ENCODE measurements around the gene FGGY. TPM values are rescaled to one million over a fixed set of nuclear protein-coding genes. Genes with fewer than 3 reads are reported as not detected.
"Not testable (repeated sequence)": the region's sequence is repeated elsewhere in the genome, so short reads cannot be mapped to it uniquely, and the experiment has no call there.

The FGGY gene
- total and polyA plus RNA-seq, 7 experiments from 2014 or later = 2.5 to 15.2 (median 11.2) TPM

DNA sequence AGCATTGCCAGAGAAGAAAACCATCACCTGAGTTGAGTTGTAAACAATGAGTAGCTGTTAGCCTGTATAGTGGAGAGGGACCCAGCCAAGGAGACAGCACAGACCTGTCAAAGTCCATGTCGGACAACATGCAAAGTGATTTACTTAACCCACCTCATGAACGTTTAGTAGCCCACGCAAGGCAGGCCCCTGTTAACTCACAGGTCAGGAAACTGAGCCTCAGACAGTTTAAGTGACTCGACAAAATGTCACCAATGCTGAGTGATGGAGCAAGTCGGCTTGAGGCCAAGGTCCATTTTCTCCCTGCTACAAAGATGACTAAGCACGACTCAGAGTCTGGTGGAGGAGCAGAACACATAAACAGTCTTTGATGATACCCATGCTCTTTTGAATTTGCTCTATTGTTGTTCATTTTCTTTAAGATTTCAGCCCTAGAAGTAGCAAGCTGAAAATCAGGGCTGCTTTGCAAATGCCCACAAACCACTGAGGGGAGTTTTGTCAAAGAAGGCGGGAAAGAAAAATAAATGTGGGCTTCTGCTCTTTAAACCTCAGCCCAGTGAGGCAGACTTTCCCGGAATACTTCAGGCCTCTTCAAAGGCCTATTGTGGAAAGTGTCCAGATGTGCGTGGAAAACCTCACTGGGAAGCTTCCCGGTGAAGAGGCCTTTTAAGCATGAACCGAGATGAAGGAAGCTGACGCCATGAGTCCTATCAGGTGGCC is 434.0 kb downstream of the FGGY start:
- Mint-ChIP-seq H3K27me3 (peaks cover 0 to 4% (median 0%) of the 10 kb centered on the region in 5 donors), H3K9me3 (peaks cover under 1 to 6% (median 2%) of the 10 kb centered on the region in 11 donors), H3K36me3 (peaks cover 9 to 17% (median 11%) of the 10 kb centered on the region in 5 donors), H3K27ac (peak overlapping the region in 4 of 9 donors; percentile 19 to 71 (median 46)), H3K4me3 (peak overlapping the region in 4 of 10 donors; percentile 21 to 40 (median 30)), H3K4me1 (peaks cover 10 to 23% (median 16%) of the 10 kb centered on the region in 7 donors)
- Histone ChIP-seq H3K27ac (ENCODE audit: low read depth, low read length) (no peak overlapping the region), H3K9me3 (ENCODE audit: control insufficient read depth in 2 of 3, low read length in 3 of 3) (no peaks in the 10 kb centered on the region), H3K36me3 (ENCODE audit: control insufficient read depth in 2 of 3, insufficient read depth in 3 of 3, low read length in 3 of 3) (no peaks in the 10 kb centered on the region), H3K4me3 (ENCODE audit: low read length) (no peak overlapping the region), H3K4me1 (ENCODE audit: control insufficient read depth in 2 of 2, insufficient read depth in 2 of 2, low read length in 2 of 2) (no peaks in the 10 kb centered on the region), H3K27me3 (ENCODE audit: control insufficient read depth in 2 of 2, insufficient read depth in 2 of 2, low read length in 2 of 2) (no peaks in the 10 kb centered on the region)
- intact Hi-C loops (cut with micrococcal nuclease) = no loop called here
- CTCF ChIA-PET = no interaction called here
- DNase-seq (no peak), ATAC-seq (no peak)
- POLR2A ChIA-PET = no interaction called here

DNA sequence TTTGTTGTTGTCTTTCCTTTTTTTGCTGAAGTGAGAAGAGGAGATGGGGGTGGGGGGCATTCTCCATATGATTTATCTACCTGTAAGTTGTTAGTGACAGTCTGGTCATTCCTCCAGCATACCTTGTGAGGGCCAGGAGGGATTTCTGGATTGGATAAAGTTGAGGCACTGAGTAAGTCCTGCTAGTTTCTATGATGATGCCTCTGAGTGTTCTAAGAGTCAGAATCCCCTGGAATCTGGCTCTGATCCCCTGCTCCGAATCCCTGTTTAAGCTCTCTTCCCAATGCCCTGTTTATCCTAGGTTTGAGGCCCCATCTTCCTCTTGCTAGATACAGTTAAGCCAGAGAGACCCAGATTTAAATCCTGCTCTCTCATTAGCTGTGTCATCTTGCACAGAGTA is 434.7 kb downstream of the FGGY start:
- H3K27ac Mint-ChIP-seq = peak overlapping the region in 4 of 9 donors; percentile 19 to 71 (median 56)
- H3K27ac ChIP-seq (ENCODE audit: low read depth, low read length) = no peak overlapping the region
- intact Hi-C loops (cut with micrococcal nuclease) = no loop called here
- peak overlapping the region in 3 of 10 donors; percentile 21 to 40 (median 26) for H3K4me3 Mint-ChIP-seq
- peaks cover 16 to 24% (median 17%) of the 10 kb centered on the region in 5 donors for H3K36me3 Mint-ChIP-seq
- H3K36me3 ChIP-seq (ENCODE audit: control insufficient read depth in 2 of 3, insufficient read depth in 3 of 3, low read length in 3 of 3) = no peaks in the 10 kb centered on the region
- ChIA-PET CTCF (no interaction called here), POLR2A (no interaction called here)
- peaks cover 0 to 2% (median 0%) of the 10 kb centered on the region in 5 donors for H3K27me3 Mint-ChIP-seq
- no peaks in the 10 kb centered on the region for H3K27me3 ChIP-seq (ENCODE audit: control insufficient read depth in 2 of 2, insufficient read depth in 2 of 2, low read length in 2 of 2)
- ATAC-seq (no peak), DNase-seq (no peak)
- H3K9me3 ChIP-seq (ENCODE audit: control insufficient read depth in 2 of 3, low read length in 3 of 3) = no peaks in the 10 kb centered on the region
- H3K9me3 Mint-ChIP-seq = peaks cover 7 to 13% (median 8%) of the 10 kb centered on the region in 11 donors
- peaks cover 10 to 23% (median 16%) of the 10 kb centered on the region in 7 donors for H3K4me1 Mint-ChIP-seq
- H3K4me3 ChIP-seq (ENCODE audit: low read length) = no peak overlapping the region
- H3K4me1 ChIP-seq (ENCODE audit: control insufficient read depth in 2 of 2, insufficient read depth in 2 of 2, low read length in 2 of 2) = no peaks in the 10 kb centered on the region

DNA sequence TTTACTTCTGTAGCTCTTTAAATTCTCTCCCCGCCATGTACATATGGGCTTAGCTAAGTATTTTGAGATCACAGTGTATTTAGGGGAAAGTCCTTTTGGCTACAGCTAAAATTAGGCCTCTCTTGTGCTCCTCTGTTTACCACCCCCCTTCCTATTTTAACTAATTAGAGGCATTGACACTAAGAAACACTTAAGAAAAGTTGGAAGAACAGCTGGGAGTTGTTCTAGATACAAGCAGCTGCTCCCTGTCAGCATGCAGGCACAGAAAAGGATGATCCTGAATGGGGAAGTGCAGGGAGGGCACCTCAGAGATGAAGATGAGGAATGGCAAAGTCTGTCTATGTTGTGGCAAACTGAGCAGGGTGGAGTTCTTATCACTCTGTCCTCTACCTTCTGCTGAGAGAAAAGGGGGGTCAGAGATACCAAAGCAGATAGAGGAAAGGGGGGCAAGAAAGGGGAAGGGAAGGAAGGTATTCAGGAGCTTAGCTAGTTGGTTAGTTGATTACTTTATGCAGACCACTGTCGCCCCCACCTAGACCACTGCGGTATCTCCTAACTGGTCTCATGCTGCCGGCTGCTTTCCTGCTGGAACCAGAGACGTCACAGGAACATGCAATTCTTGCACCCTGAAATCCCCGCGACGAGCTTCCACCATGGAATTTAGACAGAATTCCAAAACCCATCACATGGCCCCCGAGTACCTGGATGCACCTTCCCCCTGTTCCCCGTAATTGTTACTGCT is 435.5 kb downstream of the FGGY start:
- H3K27ac Mint-ChIP-seq = no peak overlapping the region
- H3K27me3 Mint-ChIP-seq = no peaks in the 10 kb centered on the region
- Histone ChIP-seq H3K9me3 (ENCODE audit: control insufficient read depth in 2 of 3, low read length in 3 of 3) (no peaks in the 10 kb centered on the region), H3K27me3 (ENCODE audit: control insufficient read depth in 2 of 2, insufficient read depth in 2 of 2, low read length in 2 of 2) (no peaks in the 10 kb centered on the region), H3K4me3 (ENCODE audit: low read length) (no peak overlapping the region), H3K36me3 (ENCODE audit: control insufficient read depth in 2 of 3, insufficient read depth in 3 of 3, low read length in 3 of 3) (no peaks in the 10 kb centered on the region), H3K4me1 (ENCODE audit: control insufficient read depth in 2 of 2, insufficient read depth in 2 of 2, low read length in 2 of 2) (no peaks in the 10 kb centered on the region), H3K27ac (ENCODE audit: low read depth, low read length) (no peak overlapping the region)
- POLR2A ChIA-PET = no interaction called here
- peaks cover 10 to 23% (median 16%) of the 10 kb centered on the region in 7 donors for H3K4me1 Mint-ChIP-seq
- H3K36me3 Mint-ChIP-seq = peaks cover 14 to 26% (median 17%) of the 10 kb centered on the region in 5 donors
- H3K4me3 Mint-ChIP-seq = no peak overlapping the region
- DNase-seq = no peak
- CTCF ChIA-PET = no interaction called here
- ATAC-seq = no peak
- peaks cover 7 to 14% (median 9%) of the 10 kb centered on the region in 11 donors for H3K9me3 Mint-ChIP-seq
- intact Hi-C loops (cut with micrococcal nuclease) = no loop called here

DNA sequence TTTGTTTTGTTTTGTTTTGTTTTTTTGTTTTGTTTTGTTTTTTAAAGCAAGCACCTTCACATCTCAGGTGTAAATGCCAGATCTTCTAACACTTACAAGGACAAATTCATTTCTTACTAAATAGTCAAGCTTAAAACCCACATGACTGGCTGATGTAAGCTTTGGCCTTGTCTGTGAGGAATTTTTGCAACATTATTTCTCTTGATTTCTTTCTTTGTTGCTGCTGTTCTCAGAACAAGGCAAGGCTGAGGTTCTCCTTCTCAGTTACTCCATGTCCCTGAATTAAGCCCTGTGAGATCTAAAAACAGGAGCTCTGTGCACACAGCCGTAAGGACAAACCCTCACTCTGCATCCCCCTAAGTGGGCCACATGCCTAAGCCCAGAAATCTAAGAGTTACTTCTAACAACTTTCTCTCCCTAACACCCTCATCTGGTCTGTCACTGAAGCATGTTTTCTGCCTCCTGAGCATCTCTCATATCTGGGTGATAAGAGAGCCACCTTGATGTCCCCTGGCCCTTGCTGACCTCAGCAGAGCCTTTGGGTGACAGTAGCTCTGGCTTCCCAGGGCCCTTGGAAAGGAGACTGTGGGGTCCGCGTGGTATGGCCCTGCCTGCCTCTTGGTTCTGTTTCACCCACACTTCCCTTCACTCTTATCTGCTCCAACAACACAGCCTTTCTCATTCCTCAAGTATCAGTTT is 436.7 kb downstream of the FGGY start:
- Histone ChIP-seq H3K4me3 (ENCODE audit: low read length) (no peak overlapping the region), H3K27me3 (ENCODE audit: control insufficient read depth in 2 of 2, insufficient read depth in 2 of 2, low read length in 2 of 2) (no peaks in the 10 kb centered on the region), H3K4me1 (ENCODE audit: control insufficient read depth in 2 of 2, insufficient read depth in 2 of 2, low read length in 2 of 2) (no peaks in the 10 kb centered on the region), H3K36me3 (ENCODE audit: control insufficient read depth in 2 of 3, insufficient read depth in 3 of 3, low read length in 3 of 3) (no peaks in the 10 kb centered on the region), H3K27ac (ENCODE audit: low read depth, low read length) (no peak overlapping the region), H3K9me3 (ENCODE audit: control insufficient read depth in 2 of 3, low read length in 3 of 3) (no peaks in the 10 kb centered on the region)
- H3K36me3 Mint-ChIP-seq = peaks cover 14 to 32% (median 17%) of the 10 kb centered on the region in 5 donors
- peaks cover 8 to 14% (median 9%) of the 10 kb centered on the region in 11 donors for H3K9me3 Mint-ChIP-seq
- peak overlapping the region in 2 of 9 donors; percentile 23 to 33 for H3K27ac Mint-ChIP-seq
- intact Hi-C loops (cut with micrococcal nuclease) = no loop called here
- H3K27me3 Mint-ChIP-seq = no peaks in the 10 kb centered on the region
- peaks cover 10 to 23% (median 16%) of the 10 kb centered on the region in 7 donors for H3K4me1 Mint-ChIP-seq
- peak overlapping the region in 1 of 10 donors; percentile 56 for H3K4me3 Mint-ChIP-seq
- ATAC-seq (no peak), DNase-seq (no peak)
- CTCF ChIA-PET = interaction anchor here (0.6 kb wide), 1 partner anchor 228 kb away, joined by 3 read pairs; no protein-coding TSS in a partner anchor
- POLR2A ChIA-PET = no interaction called here

DNA sequence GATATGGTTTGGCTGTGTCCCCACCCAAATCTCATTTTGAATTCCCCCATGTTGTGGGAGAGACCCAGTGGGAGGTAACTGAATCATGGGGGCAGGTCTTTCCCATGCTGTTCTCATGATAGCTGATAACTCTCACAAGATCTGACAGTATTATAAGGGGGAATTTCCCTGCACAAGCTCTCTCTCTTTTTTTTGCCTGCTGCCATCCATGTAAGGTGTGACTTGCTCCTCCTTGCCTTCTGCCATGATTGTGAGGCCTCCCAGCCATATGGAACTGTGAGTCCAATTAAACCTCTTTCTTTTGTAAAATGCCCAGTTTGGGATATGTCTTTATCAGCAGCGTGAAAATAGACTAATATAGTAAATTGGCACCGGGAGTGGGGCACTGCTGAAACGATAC is 439.0 kb downstream of the FGGY start:
- POLR2A ChIA-PET; H3K27me3 ChIP-seq (ENCODE audit: control insufficient read depth in 2 of 2, insufficient read depth in 2 of 2, low read length in 2 of 2); H3K27me3 Mint-ChIP-seq; CTCF ChIA-PET; H3K27ac ChIP-seq (ENCODE audit: low read depth, low read length); DNase-seq; H3K4me3 Mint-ChIP-seq; H3K36me3 ChIP-seq (ENCODE audit: control insufficient read depth in 2 of 3, insufficient read depth in 3 of 3, low read length in 3 of 3); ATAC-seq; H3K4me1 ChIP-seq (ENCODE audit: control insufficient read depth in 2 of 2, insufficient read depth in 2 of 2, low read length in 2 of 2); H3K27ac Mint-ChIP-seq; intact Hi-C loops (cut with micrococcal nuclease); H3K9me3 ChIP-seq (ENCODE audit: control insufficient read depth in 2 of 3, low read length in 3 of 3); H3K4me3 ChIP-seq (ENCODE audit: low read length): not testable (repeated sequence)
- H3K36me3 Mint-ChIP-seq = peaks cover 13 to 32% (median 20%) of the 10 kb centered on the region in 5 donors
- peaks cover 8 to 14% (median 9%) of the 10 kb centered on the region in 11 donors for H3K9me3 Mint-ChIP-seq
- H3K4me1 Mint-ChIP-seq = peaks cover 8 to 17% (median 13%) of the 10 kb centered on the region in 7 donors

DNA sequence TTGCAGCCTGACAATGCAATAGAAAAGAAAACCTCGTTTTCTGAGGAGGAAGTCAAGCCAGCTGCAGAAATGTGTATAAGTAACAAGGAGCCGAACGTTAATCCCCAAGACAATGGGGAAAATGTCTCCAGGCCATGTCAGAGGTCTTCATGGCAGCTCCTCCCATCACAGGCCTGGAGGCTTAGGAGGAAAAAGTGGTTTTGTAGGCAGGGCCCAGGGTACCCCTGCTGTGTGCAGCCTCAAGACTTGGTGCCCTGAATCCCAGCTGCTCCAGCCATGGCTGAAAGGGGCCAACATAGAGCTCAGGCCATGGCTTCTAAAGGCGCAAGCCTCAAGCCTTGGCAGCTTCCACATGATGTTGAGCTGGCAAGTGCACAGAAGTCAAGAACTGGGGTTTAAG is 439.9 kb downstream of the FGGY start:
- ChIA-PET CTCF (no interaction called here), POLR2A (no interaction called here)
- ATAC-seq (no peak), DNase-seq (no peak)
- intact Hi-C loops (cut with micrococcal nuclease) = no loop called here
- no peak overlapping the region for H3K27ac ChIP-seq (ENCODE audit: low read depth, low read length)
- no peaks in the 10 kb centered on the region for H3K27me3 ChIP-seq (ENCODE audit: control insufficient read depth in 2 of 2, insufficient read depth in 2 of 2, low read length in 2 of 2)
- peaks cover under 1 to 9% (median 5%) of the 10 kb centered on the region in 7 donors for H3K4me1 Mint-ChIP-seq
- H3K36me3 Mint-ChIP-seq = peaks cover 13 to 32% (median 20%) of the 10 kb centered on the region in 5 donors
- no peak overlapping the region for H3K4me3 Mint-ChIP-seq
- H3K27me3 Mint-ChIP-seq = no peaks in the 10 kb centered on the region
- H3K36me3 ChIP-seq (ENCODE audit: control insufficient read depth in 2 of 3, insufficient read depth in 3 of 3, low read length in 3 of 3) = no peaks in the 10 kb centered on the region
- no peaks in the 10 kb centered on the region for H3K4me1 ChIP-seq (ENCODE audit: control insufficient read depth in 2 of 2, insufficient read depth in 2 of 2, low read length in 2 of 2)
- H3K9me3 ChIP-seq (ENCODE audit: control insufficient read depth in 2 of 3, low read length in 3 of 3) = no peaks in the 10 kb centered on the region
- peaks cover 8 to 14% (median 9%) of the 10 kb centered on the region in 11 donors for H3K9me3 Mint-ChIP-seq
- no peak overlapping the region for H3K27ac Mint-ChIP-seq
- no peak overlapping the region for H3K4me3 ChIP-seq (ENCODE audit: low read length)
